GM04503 (cell line): ENCODE data around the gene DKK2.
A peak's percentile ranks its signal among the peaks of the same experiment; 100 is the strongest.
"Not testable (repeated sequence)": the region's sequence is repeated elsewhere in the genome, so short reads cannot be mapped to it uniquely, and the experiment has no call there.

Experiments
- DNase-seq: peaks from one replicate; pipeline ENCODE4 v3.0.0-alpha.2; 2012; ENCODE audit warnings: low read depth

DKK2 gene

DNA sequence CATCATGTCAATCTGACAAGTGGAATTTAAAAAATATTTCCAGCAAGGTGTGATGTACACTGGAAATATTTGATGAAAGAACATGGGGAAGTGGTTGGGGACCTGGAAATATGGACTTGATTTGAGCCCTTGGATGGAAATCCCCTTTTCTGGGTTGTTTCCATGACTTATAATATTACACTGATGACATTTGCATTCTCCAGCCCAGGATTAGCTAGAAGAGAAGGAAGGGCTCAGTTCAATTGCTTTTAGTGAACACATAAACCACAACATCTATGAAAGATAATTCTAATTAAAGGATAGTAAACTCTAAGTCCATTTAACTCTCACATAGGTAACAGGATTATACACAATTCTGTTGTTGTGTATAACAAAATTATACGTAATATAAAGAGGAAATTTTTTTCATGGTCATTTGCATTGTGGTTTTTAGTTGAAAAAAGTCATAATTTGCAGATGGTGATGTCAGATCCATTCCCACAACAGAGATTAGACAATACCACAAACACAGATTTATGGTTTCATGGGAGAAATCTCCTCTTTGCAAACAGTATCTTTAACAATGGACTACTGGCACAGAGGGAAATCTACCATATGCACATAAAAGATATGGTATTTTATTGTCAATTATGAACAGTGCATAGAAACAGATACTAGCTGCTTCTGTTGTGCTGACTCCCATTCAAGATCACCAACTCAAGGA lies 126.5 kb downstream of the DKK2 start:
- DNase-seq: no peak

DNA sequence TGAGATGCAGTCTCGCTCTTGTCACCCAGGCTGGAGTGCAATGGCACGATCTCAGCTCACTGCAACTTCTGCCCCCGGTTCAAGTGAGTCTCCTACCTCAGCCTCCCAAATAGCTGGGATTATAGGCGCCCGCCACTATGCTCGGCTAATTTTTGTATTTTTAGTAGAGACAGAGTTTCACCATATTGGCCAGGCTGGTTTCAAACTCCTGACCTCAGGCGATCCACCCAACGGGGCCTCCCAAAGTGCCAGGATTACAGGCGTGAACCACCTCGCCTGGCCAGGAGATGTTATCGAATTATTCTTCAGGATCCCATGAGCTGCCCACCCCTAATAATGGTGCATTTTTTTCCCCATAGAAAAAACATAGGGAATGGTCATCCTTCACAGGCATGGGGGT lies 128.1 kb downstream of the DKK2 start:
- DNase-seq: not testable (repeated sequence)

DNA sequence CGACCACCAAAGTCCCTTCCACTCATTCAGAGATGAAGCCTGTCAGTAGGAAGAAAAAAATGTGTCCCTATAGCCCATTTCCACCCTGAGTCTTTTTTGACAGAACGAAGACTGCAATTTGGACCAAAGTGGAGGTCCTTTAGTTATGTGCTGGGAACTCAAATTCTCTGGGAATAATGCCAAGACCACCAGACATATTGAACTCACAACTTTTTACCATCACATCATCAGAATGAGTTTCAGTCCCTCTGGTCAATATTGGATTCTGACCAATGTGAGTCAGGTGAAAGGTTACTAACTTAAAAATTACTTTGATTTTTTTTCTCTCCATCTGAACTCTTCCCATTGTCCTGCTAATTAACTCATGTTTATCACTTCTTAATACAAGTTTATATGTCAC lies 128.9 kb downstream of the DKK2 start:
- DNase-seq: no peak

DNA sequence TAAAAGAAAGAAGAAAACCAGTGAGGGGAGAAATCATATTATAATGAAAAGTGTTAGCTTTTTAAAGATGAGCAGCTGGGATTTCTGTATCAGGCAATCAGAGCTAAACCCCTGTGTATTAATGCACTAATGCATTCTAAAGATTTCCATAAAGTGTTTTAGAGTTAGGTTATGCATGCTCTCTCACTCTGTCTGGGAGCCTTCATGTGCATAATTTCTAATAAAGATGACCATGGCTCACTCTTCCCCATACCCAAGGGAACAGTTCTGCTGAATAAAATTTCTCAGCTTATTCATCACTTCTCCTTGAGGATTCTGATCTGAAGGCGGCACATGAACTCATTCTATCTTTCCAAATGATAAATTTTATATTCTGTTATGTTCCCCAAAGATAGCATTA lies 129.4 kb downstream of the DKK2 start:
- no peak for DNase-seq

DNA sequence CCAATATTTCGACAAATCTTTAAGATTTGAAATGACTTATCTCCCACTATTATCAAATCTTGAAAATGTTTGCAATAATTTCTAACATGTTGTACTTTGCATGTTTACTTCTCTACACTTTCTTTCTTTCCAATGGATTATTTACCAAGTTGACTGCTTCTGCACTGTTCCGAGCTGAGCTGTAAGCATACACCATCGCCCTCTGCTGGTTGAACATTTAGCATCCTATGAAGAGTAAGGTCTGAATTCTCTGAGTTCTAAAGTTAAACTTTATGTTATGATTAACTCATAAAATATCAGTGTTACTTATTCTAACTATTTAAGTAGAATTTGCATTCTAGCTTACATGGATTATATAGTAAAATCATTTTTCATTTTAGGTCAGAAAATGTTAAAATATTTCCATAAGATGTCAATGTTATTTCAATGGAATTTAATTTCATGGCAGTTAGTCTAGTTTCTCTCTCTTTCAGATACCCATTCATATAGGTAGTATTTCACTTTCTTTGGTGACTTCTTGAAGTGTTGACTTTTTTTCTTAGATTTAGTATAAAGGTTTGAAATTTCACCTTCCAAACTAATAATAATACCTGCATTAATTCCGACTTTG lies 137.4 kb downstream of the DKK2 start:
- peak; percentile 19 for DNase-seq

DNA sequence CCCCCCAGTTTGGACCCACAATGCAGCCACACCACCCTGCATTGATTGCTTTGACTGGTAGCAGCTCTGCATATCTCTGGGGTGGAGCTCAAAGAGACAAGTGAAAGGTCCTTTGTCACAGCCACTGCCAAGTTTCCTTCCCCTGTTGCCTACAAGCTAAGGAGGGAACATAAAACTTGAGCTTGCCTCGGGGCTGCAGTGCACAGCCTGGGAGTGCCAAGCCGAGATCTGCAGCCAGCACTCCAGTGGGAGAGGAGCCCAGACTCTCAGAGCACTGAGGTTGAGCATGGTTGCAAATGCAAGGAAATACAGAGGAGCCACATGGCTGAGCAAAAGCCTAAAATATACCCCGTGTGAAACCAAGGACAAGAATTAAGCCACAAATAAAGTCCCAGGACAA lies 142.2 kb downstream of the DKK2 start:
- DNase-seq: no peak

DNA sequence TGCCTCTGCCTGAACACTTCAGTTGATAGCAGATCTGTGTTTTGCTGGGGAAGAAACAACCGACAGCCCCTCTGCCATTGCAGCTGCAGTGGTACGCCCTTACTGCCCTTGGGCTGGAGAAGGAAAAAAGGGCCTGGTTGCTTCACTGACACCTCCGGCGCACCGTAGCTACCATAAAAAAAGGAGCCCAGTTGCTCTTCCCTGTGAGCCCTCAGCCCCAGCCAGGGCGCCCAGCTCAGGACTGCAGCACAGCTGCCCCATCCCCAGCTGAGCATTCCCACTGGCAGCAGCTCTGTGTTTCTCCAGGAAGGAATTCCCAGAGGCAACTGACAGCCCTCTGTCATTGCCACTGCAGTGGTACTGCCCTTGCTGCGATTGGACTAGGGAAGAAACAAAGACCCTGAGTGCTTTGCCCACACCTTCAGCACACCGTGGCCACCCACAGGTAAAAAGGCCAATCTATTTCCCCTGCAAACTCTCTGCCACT lies 142.7 kb downstream of the DKK2 start:
- no peak for DNase-seq

DNA sequence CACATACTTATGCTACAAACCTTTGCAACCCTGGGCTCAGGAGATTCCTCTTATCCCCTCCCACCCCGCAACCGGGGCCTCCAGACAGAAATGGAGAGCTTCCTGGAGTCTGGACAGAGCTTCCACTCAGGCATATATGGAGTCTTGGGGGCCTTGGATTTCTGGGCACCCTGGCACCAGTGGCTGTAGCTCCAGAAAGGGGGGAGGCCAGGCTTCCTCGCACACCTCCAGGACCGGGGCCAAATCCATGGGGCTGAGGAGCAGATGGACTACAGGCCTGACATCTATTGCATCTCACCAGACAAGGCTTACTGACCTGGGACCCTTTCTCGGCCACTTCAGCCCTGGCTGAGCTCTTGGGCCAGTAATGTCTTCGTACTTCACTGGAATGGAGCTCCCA lies 143.3 kb downstream of the DKK2 start:
- no peak for DNase-seq

DNA sequence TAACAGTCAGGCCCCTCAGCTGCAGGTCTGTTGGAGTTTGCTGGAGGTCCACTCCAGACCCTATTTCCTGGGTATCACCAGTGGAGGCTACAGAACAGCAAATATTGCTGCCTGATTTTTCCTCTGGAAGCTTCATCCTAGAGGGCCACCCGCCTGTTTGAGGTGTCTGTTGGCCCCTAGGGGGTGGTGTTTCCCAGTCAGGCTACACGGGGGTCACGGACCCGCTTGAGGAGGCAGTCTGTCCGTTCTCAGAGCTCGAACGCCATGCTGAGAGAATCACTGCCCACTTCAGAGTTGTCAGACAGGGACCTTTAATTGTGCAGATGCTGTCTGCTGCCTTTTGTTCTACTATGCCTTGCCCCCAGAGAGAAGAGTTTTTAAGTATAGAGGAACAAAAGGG lies 160.8 kb downstream of the DKK2 start:
- no peak for DNase-seq
